GM12801 (cell line): ENCODE data around the gene MCRIP1.

Experiments used
- TF ChIP-seq, protein P1 (sequence below): IDR thresholded peaks from one replicate; pipeline ENCODE4 v1.5.1; 2011; ENCODE audit warnings: control low read depth; ENCODE audit not compliant: insufficient read length; ENCODE audit errors: extremely low read depth

The MCRIP1 gene

DNA sequence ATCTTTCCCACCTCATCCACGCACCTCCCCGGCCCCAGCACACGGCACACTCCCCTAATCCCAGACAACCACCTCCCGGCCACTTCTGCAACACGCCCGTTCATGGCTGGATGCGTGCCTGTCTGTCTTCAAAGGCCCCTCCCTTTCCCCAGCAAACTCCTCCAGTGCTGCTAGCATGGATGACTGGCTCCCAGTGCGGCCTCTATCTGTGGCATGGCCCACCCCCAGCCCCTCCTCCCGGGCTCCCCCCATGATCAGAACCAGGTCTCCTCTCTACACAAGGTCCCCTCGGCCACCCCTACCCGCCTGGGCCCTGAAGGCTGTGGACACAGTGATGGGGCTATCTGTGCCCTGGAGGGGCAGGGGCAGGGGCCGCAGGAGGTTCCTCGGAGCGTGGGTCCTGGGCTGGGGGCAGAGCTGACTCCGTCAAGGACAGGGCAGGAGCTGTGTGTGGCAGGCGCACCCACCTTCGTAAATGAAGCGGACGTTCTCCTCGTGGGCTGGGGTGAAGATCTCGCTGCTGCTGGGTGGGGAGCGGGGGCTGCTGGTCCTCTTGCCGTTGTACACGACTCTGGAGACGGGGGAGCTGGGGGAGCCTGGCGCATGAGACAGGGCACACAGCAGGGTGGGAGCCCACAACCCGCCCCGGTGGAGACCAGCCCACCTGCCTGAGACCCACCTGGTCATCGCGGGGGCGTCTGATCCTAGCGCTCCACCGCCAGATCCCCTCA is 9.1 kb downstream of the MCRIP1 start:
- TF ChIP-seq, protein P1, sequence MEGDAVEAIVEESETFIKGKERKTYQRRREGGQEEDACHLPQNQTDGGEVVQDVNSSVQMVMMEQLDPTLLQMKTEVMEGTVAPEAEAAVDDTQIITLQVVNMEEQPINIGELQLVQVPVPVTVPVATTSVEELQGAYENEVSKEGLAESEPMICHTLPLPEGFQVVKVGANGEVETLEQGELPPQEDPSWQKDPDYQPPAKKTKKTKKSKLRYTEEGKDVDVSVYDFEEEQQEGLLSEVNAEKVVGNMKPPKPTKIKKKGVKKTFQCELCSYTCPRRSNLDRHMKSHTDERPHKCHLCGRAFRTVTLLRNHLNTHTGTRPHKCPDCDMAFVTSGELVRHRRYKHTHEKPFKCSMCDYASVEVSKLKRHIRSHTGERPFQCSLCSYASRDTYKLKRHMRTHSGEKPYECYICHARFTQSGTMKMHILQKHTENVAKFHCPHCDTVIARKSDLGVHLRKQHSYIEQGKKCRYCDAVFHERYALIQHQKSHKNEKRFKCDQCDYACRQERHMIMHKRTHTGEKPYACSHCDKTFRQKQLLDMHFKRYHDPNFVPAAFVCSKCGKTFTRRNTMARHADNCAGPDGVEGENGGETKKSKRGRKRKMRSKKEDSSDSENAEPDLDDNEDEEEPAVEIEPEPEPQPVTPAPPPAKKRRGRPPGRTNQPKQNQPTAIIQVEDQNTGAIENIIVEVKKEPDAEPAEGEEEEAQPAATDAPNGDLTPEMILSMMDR, result no peak

DNA sequence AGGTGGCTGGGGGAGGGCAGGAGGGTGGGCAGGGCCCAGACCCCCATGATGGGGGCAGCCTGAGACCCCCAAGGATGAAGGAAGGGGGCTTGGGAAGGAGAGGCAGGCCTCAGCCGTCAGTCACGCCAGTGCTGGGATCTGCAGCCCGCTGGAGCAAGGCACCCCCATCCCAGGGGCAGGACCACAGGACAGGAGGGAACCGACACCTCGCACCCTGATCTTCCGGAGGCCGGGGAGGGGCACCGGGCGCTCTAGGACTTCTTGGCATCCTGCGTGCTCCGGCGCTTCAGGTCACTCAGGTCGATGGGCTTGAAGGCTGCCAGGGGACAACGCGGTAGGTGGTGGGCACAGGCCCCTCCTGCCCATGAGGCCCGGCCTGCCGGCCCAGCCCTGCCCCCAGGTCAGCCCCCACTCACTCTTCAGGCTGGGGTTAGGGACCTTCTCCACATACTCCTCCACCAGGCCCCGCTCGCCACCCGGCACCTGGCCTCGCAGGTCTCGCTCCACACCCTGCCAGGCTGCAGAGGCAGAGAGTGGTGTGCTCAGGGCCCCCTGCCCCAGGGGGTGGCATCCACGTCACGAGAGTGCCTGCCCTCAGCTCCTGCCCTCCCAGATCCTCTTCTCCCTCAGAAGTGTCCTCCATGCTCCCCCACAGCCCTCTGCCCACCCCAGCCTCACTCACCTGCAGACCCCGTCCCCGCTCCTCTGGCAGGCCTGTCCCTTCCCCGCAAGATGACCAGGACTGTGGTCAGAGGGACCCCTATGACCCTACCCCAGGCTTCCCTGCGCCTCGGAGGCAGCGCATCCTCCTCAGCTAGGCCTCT is 9.9 kb downstream of the MCRIP1 start:
- TF ChIP-seq, protein P1, result no peak

DNA sequence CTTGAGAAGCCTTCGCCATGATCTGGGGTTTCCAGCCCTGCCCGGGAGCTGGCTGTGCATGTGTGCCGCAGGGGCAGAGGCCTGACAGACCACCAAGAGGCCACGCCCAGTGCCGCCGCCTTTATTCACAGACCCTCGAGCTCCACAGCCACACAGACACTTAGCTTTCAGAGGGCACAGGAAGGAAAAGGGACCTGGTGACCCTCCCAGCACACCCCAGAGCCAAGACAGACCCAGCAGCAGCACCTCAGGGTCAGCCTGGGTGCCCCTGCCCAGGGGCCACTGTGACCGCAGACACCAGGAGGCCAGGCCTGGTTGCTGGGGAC is 10.8 kb downstream of the MCRIP1 start:
- TF ChIP-seq, protein P1, result no peak

DNA sequence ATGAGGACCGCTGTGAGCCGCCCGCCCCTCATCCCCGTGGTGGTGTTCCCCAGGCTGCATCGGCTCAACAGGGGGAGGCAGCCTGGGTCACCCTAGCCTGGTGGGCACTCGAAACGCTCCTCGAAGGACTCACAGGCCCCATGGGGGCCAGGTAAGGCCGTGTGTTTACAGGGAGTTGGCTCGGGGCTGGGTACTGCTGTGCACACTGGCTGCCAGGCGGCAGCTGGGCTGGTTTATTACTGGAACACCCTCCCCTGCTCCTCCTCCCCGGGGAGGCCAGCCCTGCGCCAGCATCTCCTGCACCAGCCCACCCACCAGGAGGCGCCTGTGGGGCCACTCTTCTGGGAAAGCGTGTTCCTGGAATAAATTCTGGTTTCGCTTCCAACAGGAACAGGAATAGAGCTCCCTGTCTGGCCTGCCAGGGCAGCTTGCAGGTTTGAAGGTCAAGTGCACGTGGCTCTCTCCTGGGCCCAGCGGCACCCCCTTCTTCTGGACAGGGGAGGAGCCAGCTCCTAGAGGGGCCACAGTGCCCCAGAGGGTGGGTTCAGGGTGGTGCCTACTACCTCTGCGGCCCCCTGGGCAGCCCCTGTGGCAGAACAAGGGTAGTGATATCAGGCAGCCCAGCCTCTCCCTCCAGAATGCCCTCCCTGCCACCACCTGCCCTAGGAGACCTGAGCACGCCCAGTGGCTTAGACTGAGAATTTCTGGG is 11.3 kb downstream of the MCRIP1 start:
- TF ChIP-seq, protein P1, result no peak

DNA sequence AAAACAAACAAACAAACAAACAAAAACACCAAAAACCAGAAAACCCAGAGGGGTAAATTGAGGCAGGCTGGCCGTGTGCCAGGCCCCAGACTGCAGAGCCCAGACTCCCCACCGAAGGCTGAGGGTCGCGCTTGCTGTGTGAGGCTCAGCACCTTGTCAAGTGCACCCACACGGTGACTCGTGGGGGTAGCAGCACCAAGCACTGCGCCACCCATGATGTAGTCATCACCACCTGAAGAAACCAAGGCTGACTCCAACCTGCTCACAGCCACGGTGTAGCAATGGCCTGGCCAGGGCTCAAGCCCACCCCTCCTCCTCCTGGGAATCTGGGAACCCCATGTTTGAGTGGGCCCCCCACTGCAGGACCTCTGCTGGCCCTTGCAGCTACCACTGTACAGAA is 11.9 kb downstream of the MCRIP1 start:
- TF ChIP-seq, protein P1, result no peak

DNA sequence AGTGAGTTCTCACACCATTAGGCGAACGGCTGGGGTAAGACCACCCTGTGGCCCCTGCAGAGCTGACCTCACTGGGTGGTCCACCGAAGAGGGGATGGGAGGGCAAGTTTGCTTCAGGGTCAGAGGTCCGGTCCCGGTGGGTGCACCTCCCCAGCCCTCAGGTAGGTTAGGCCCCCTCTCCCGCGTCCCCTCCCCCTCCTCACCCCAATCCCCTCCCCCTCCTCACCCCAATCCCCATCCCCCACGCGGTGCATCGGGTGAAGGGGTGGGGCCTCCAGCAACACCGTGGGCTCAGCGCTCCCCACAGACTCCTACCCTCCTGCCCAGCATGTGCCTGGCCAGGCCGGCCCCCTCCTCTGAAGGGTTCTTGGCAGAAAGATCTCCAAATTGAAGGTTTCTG is 13.4 kb downstream of the MCRIP1 start:
- TF ChIP-seq, protein P1, result no peak

DNA sequence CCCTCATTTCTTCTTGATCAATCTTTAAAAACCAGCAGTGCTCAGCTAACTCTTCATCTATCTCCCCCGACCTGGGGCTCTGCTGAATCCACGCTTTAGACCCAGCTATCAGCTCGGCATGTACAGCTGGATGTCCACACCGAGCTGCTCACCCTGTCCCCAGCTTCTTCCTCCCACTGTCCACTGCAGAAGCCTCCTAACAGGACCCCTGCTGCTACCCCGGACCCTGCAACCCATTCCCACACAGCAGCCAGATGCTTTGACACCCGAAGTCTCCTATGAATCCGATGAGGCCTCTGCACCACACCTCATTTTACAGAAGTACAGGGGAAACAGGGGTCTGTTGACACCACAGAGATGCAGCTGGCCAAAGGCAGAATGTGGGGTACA is 15.3 kb downstream of the MCRIP1 start:
- TF ChIP-seq, protein P1, result no peak
